HG02852 (cell line): ENCODE data around the gene TRIM41.
"Not testable (repeated sequence)": the region's sequence is repeated elsewhere in the genome, so short reads cannot be mapped to it uniquely, and the experiment has no call there.

Experiments used
- ATAC-seq: cut with Tn5 transposase; IDR thresholded peaks from one replicate; pipeline ENCODE4 v1.9.1; 2021; ENCODE audit warnings: mild to moderate bottlenecking, moderate library complexity; ENCODE audit not compliant: unreplicated experiment

The TRIM41 gene

GRCh38 chr5:181192337-181193046 lies 30.6 kb upstream of the TRIM41 start:
- no peak for ATAC-seq

GRCh38 chr5:181193656-181194055 lies 29.4 kb upstream of the TRIM41 start:
- ATAC-seq: no peak

GRCh38 chr5:181194489-181195248 lies 28.4 kb upstream of the TRIM41 start:
- ATAC-seq: no peak

GRCh38 chr5:181195249-181195761 lies 27.8 kb upstream of the TRIM41 start:
- ATAC-seq: no peak

GRCh38 chr5:181197326-181197951 lies 25.6 kb upstream of the TRIM41 start:
- no peak for ATAC-seq

DNA sequence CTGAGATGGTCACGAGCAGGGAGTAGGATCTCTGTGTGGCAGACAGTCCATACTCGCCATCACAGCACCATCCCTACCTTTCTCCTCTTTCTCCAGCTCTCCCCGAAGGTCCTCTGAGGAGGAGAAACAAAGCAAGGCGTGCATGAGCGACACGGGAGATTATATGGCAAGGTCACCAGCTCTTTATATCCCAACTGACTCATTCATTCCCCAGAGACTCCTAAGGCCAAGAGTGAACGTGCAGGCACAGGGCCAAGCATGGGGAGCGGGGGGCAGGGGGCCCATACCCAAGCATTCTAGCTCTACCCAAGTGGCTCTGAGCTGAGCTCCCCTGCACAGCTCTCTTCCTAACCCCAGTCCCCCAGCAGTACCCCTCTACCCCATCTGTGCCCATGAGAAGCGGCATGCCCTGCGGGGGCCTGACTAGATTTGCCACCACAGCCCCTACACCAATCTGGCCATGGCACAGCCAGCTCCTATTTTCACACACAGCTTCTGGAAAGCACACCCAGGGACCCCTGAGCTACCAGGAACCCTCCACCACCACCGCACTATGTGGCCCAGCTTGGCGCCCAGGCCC lies 24.9 kb upstream of the TRIM41 start:
- no peak for ATAC-seq

GRCh38 chr5:181198905-181199519 lies 24.1 kb upstream of the TRIM41 start:
- peak; percentile 74 for ATAC-seq

DNA sequence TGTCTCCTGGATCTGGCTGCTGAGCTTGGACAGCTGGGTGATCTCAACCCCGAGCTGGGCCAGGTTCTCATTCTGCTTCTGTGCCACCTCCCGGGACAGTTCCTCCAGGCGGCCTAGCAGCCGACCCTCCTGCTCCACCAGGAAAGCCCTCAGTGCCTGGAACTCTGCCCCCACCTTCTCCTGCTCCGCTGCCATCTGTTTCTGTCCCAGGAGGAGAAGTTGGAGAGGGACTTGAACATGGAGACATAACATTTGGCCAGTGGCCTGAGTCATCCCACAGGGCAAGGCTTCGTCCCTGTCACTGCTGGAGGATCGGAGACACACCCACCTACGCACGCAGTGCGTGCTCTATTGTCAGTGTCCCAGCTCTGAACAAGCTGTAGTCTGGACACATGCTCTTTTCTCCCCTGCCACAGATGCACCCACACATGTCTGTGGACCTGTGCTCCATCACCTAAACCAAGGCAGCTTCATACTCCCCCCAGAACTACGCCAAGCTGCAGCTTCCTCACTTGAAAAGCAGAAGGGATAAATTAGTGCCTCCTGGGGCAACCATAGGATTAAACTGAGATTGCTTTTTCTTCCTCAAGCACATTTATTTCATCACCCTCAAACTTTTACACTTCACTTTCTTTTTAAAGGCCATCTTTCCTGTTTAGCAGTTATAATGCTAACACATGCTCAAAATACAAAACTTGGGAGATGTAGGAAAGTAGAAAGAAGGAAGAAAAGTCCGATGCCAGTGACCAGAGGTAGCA lies 23.0 kb upstream of the TRIM41 start:
- no peak for ATAC-seq

- ATAC-seq: no peak
Observed at GRCh38 chr5:181200816-181201215, 22.3 kb upstream of the TRIM41 start.

DNA sequence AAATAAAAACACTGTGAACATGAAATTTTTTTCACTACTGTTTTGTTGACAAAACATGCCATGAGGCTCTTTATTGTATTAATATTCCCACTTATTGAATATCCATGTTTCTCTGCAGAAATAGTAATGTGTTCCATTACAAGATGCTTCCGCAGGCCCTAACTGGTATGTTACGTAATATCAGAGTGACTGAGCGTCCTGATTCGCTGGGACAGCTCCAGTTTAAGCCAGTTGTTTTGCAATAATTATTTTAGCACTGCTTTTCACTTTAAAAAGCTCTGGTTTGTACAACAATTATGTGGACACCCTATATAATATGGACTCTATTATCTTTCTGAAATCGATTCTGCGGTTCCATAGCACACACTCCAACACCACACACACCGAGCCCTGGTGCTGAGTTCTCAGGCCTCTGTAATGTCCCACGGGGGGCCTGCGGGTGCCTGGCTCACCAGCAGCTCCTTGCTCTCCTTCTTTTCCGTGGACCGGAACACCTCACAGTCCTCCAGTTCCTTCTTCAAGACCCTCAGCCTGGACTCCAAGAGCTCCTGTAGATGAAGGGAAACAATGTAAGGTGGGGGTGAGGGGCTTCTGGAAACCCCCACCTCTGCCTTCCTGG lies 19.9 kb upstream of the TRIM41 start:
- ATAC-seq: no peak

- ATAC-seq: no peak
Observed at GRCh38 chr5:181203777-181204112, 19.3 kb upstream of the TRIM41 start.

DNA sequence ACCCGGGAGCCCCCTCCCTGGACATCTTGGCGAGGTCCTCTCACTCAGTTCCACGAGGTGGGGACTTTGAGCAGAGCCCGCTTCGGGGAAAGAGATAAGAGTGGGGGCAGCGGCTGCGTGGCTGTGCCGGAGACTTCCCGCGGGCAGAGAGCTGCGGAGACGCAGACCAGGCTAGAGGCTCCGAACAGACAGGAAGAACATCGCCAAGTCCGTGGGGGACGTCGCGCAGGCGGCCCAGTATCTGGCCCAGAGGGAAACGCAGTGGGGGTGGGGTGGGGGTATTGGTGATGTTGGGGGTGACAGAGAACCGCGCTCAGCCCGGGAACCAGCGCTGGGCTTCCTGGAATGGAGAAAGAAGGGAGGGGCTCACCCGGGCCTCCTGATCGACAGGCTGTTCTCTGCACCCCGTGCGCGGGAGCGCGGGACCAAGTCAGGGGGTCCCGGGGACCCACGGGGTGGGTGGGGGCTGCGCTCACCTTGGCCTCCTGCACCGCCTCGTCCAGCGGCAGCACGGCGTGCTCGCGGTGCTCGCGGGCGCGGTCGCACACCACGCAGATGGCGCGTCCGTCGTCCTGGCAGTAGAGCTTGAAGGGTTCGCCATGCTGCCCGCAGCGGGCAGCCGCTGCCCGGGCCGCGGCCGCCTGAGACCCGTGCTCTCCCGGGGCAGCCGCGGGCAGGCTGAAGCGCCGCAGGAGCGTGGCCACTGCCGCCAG lies 18.8 kb upstream of the TRIM41 start:
- no peak for ATAC-seq

DNA sequence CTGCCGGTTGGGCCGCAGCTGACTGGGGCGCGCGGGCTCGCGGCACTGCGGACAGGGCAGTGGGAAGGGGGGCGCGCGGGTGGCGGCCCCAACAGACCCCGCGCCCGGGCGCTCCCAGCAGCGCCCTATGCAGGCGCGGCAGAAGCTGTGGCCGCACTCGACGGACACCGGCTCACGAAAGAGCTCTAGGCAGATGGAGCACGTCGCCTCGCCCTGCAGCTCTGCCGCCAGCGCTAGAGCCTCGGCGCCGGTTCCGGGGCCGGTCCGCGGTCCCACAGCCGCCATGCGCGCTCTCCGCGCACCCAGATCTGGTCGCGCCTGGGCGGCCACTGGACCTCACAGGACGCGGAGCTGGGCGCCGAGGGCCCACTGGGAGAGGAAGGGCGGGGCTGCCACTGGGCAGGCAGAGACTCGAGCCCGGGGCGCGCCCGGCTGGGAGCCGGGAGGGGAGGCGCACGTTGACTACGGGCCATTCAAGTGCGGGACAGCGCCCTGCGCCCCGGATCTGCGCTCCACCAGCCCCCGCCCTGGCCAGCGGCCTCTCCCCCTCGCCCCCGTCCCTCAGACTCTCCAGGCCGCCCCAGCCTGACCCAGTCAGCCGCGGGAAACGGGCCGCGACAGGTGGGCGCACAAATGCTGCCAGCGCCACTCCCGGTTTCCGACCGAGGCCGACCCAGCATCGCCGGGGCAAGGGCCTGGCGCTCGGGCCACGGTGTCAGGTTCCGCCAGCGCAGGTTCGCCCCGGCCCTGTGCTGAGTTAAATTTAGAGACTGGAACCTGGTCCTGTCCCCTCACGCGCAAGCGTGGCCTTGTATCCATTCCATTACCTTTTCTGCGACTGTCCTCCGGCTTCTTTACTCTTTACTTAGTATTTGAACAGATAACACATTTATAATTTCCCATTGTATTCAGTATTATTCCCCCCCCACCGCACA lies 18.0 kb upstream of the TRIM41 start, which contains the start of gene TRIM7:
Gene TRIM7, minus strand, starts transcription at position 371 of the 935 bp plus-strand sequence. Its CDS starts 86 bp downstream, at position 285.
- ATAC-seq: no peak

DNA sequence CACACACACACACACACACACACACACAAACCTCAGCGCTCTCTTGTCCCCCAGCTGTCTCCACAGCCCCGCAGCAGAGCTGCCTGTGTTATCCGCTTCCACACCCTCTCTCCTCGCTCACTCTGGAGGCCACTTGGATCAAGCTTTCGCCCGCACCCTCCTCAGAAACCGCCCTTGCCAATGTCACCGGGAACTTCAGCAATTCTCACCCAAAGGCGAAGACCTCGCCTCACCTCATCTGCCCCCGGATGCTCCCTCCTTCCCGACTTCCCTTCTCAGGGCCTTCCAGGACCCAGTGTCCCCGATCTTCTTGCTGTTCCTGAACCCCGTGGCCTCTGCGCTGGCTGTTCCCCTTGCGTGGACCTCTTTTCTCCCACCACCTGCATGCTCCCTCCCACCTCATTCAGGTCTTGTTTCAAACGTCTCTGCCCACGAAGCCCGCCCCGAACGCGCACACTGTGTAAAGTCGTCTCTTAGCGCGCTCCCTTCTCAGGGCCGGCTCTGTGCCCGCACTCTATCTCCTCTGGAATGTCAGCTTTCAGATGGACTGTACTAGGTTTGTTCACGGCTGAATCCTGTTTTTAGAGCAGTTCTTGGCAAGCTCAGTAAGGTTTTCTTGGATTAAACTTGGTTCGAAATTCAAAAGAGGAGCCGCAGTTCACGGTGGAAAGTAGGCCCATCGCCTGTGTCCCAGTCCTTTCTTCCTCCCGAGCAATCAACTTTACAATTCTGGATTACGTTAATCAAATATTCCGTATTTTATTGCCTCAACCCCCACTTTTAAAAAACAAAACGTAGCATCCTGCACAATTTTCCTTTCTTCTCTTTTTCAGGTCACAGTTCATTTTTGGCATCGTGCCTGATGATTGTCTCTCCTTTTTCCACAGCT lies 17.1 kb upstream of the TRIM41 start:
- ATAC-seq: no peak

- peak; percentile 22 for ATAC-seq
Observed at GRCh38 chr5:181207214-181207959, 15.7 kb upstream of the TRIM41 start.

- ATAC-seq: no peak
Observed at GRCh38 chr5:181207960-181208253, 15.2 kb upstream of the TRIM41 start.

GRCh38 chr5:181209006-181209405 lies 14.1 kb upstream of the TRIM41 start:
- not testable (repeated sequence) for ATAC-seq
